Umbilical cord (tissue), 2 donors: Measurements from ENCODE around the gene PRSS1. TPM values are rescaled to one million over a fixed set of nuclear protein-coding genes. Genes with fewer than 3 reads are reported as not detected.
"Not testable (repeated sequence)": the region's sequence is repeated elsewhere in the genome, so short reads cannot be mapped to it uniquely, and the experiment has no call there.

ENCODE experiments used
- DNase-seq: peaks from one replicate; pipeline ENCODE4 v3.0.0-alpha.2; 2015; ENCODE audit warnings: low spot score
- total RNA-seq: library from RNA; depleted of rRNA; stranded (reverse); fragments of >200 nt; gene quantifications from one replicate; pipeline ENCODE4 v1.2.3, GENCODE V29; 2014; ENCODE audit warnings: low replicate concordance; ENCODE audit not compliant: insufficient read depth

PRSS1 gene
- 2.4 TPM for total RNA-seq

DNA sequence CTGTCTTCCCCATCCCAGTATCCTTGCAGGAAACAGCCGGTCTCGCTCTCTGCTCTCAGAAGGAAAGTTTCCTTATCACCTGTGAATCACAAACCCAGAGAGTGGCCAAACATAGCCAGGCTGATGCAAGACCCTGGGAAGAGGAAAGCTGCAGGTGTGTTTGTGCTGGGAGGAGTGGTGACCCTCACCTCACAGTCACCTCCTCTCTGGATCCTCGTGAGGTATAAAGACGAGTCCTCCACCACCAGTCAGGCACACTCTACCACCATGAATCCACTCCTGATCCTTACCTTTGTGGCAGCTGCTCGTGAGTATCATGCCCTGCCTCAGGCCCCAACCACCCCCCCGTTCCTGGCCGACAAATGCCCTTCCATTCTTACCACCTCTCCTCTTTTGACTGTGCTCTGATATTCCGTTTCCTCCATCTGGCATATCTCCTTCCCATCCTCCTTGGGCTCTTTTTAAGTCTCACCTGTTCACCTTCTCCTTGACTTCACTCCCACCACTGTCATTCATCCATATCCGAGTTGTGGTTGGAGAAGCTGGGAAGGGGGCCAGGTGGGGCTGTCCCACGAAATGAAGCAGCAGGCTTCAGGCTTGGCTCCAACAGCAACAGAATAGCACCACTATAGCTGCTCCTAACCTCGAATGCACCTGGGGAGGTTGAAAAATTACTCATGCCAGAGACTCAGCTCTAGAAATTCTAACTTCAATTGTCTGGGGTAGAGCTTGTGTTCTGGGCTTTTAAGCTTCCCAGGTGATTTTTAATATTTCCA is at the start of gene PRSS1:
PRSS1 (plus strand) TSS at position 255 of the 776 bp plus-strand sequence; CDS start at position 268, 13 bp downstream.
- no peak for DNase-seq

DNA sequence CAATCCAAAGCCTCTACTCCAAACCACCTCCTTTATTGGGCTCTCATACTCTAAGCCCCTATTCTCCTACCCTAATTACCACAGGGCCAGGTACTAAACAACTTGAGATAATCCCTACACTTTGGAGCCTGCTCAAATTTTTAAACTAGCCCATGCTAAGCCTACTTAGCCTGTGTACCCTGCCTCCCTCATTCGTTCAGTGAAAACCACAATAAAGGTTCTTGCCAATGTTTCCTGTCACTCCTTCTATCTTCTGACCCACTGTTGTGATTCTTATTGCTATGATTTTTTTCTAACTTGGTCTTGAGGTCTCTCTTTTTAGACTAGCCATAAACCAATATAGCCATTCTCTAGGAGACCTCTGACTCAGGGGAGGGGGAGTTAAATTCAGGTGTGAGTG is 48.3 kb upstream of the PRSS1 start:
- not testable (repeated sequence) for DNase-seq

DNA sequence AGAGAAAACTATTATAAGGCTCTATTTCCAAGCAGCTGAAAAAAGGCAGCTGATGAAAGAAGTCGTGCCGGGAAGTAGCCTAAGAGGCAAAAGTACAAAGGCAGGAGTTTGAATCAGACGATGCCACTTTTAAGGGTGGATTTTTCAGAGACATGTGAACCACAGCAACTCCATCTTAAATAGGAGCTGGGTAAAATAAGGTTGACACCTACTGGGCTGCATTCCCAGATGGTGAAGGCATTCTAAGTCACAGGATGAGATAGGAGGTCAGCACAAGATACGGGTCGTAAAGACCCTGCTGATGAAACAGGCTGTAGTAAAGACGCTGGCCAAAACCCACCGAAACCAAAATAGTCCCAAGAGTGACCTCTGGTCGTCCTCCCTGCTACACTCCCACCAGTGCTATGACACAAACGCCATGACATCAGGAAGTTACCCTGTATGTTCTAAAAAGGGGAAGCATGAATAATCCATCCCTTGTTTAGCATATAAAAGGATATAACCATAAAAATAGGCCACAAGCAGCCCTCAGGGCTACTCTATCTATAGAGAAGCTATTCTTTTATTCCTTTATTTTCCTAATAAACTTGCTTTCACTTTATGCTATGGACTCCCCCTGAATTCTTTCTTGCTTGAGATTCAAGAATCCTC is 45.5 kb upstream of the PRSS1 start:
- no peak for DNase-seq

DNA sequence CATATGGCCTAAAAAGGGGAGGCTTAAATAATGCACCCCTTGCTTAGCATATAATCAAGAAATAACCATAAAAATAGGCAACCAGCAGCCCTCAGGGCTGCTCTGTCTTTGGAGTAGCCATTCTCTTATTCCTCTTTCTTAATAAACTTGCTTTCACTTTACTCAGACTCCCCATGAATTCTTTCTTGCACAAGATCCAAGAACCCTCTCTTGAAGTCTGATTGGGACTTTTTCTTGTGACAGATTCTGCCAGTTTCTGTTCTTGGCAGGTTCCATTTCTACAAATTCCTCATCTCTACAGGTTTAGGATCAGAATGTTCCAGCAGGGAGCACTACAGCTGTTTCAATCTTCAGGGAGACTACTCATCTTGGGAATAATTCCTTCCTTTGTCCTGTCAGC is 40.5 kb upstream of the PRSS1 start:
- not testable (repeated sequence) for DNase-seq

DNA sequence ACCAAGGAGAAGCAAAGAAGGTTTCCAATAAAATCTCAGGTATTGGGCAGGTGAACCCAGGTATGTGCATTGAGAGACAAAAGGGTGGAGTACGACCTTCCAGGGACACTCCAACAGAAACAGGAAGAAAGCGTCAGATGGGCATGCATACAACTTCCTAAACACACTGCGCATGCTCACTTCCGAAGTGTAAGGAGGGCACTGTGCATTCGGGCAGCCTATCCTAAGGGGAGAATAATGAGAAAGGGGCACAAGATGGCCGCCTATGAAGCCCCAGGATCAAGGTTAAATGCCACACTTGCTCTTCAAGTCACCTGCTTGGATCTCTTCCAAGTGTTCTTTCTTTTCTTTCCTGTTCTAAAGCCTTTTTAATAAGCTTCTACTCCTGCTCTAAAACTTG is 39.4 kb upstream of the PRSS1 start:
- DNase-seq: no peak

DNA sequence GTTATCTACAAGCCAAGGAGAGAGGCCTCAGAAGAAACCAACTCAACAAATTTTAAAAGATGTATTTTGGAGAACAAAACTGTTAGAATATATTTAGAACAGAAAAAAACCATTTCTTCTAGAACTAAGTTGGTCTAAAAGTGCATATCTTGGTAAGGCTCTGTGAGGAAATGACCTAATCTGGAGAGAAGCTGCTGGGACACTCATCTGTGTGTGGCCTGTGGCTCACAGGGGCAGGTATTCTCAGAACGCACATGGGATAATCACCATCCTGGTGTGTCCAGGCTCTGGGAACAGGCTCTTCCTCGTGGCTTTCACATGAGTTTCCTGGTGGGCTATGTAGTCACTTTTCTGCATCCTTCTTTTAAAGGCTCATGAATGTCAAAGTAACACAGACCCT is 38.1 kb upstream of the PRSS1 start:
- no peak for DNase-seq

DNA sequence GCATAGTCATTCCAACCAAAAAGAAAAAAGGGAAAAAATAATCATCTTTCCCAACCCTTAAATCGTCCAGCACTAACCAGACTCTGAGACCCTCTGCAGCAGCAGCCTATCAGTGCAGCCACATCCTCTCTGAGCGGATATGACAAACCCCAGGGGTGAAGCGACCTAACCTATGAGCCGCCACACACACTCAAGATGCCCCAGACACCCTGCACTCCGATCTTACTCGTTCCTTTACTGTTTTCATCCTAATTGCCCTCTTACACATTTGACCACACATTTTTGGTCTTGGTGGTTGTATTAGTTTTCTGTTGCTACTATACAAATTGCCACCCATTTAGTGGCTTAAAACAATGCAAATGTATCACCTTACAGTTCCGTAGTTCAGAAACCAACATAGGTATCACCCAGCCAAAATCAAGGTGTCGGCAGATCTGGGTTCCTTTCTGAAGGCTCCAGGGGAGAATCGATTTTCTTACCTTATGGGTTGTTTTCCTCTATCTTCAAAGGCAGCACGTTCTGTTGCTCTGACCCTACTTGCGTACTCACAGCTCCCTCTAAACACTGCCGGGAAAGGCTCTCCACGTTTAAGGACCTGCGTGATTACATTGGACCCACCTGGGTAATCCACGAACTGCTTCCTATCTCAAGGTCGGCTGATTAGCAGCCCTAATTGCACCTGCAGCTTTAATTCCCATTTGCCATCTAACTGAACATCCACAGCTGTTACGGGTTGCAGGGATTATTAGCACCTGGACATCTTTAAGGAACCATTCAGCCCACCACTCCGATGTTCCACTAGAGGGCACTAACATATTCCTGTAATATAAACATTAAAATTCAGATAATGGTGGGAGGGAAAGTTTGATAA is 37.3 kb upstream of the PRSS1 start:
- DNase-seq: no peak

DNA sequence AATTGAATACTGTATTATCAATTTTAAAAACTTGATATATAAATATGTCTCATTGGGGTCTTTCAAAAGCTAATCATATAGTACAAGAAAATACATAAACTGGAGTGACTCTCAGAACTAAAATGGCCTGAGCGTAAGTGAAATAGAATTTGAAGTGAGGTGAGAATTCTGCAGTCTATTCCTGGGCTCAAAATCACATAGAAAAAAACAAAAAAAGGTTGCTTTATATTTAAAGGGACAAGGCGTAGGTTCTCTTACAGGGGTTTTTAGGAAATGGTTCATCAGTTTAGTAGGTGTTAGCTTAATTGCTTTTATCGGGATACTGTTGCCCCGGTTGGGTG is 36.7 kb upstream of the PRSS1 start:
- DNase-seq: no peak

DNA sequence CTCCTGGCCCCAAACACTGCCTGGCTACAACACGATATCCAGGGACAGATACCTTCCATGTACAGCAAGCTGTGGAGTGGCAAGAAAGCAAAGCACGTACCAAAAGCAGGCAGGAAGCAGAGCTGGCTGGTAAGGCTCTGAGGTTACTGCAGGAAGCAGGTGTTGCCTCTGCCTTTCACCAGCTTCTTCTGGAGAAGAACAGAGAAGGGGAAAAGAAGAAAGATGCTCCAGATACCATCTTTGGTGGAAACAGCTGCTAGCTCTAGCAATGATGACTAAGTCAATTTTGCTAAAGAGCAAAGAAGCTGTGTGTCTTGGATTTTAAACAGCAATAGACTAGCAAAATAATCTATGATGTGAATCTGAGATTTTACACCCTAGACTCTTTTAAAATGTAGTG is 34.9 kb upstream of the PRSS1 start:
- no peak for DNase-seq

DNA sequence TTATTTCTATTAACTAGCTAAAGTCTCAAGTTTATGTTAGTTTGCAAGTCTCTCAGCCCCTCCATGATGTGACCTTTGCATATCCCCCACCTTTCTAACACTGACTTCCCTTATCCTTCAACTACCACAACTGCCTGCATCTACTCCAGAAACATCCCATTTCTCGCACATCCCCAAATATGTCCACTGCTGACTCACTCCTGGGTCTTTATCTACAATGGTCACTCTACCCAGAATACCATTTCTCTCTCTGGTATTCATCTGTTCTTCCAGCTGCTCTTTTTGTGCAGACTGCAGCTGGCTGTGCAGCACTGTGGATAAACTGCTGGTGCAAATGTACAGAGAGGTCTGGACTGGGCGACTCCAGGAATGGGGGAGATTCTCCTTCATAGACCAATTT is 32.7 kb upstream of the PRSS1 start:
- DNase-seq: no peak

DNA sequence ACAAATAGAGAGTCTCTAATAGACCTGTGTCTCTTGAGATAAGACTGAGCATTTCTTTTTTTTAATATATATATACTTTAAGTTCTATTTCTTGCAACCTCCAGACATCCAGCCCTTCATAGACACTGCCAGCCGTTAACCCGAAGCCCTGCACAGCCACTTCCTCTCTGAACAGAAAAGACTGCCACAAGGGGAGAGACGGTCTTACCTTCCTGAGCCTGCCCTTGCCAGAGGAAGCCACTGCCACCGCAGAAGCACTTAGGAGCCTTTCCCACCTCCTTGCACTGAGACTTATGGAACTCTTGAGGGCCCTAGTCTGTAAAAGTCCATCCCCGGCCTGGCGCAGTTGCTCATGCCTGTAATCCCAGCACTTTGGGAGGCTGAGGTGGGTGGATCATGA is 31.8 kb upstream of the PRSS1 start:
- no peak for DNase-seq

DNA sequence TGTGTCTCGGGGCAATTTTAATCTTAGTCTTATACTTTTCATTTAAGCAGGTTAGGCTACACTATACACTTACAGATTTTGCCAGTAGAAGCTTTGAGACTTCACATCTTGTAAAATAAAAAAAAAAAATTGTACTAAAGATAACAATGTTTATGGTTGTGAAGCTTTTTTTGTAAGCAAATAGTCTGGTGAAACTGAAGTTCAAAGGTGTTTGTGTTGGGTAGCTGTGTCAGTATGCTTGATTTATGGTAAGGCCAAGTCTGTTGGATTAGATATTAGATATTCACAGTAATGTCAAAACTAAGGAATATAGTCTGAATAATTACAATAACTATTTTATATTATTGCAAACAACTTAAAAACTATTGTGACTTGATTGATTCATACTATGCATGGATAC is 31.0 kb upstream of the PRSS1 start:
- DNase-seq: no peak

DNA sequence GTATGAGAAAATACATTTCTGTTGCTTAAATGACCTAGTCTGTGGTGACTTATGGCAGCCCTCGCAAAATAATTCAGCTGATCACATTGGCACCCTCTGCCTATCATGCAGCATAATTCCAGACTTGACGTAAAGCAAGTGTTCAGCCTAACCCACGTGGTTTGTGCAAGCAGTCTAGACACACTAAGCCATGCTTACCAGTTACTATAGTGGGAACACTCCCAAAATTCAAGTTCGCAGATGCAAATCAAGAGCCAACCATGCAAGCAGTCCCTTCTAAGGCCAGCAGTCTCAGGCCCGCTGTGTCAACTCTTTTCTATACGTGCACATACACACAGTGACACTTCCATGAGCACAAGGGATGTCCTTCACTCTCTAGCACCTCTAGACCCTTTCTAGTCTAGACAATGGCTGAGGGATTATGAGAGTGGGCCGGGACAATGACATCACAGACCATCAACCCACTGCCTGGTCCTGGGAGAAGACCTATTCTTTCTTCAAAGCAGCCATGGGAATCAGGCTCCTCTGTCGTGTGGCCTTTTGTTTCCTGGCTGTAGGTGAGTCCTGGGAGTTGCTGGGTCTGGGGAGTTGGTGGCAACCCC is 29.0 kb upstream of the PRSS1 start:
- no peak for DNase-seq

DNA sequence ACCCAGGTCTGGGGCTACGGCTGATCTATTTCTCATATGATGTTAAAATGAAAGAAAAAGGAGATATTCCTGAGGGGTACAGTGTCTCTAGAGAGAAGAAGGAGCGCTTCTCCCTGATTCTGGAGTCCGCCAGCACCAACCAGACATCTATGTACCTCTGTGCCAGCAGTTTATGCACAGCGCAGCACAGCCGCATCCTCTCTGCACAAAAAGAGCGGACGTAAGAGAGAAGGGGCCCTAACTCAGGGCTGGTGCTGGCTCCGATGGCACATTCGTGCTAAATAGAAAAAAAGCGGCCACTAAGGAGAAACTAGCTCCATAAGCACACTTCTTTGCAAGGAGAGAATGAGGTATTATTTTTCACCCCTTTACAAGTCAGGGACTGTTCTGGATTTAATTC is 28.3 kb upstream of the PRSS1 start:
- DNase-seq: no peak

DNA sequence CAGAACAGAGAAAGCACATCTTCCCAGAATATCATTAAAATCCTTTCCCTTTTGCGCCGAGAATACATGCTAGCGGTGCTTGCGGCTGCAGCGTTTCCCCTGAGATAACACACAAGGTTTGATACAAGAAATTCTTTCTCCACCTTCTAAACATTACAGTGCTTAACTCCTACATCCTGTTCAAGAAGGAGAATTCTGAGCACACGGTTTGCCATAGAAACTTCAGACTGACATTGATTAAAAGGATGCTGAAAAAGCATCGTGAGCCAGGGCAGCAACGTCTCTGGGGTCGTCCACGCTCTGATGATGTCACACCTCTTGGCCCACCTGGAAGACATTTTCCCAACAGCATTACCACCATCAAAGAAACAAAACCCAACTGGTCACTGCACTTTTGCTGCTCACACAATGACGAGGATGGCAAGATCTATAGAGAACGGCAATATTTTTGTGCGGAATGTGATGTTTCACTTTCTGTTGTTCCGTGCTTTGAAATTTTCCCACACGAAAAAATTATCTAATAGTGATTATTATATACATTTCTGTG is 27.0 kb upstream of the PRSS1 start:
- no peak for DNase-seq

DNA sequence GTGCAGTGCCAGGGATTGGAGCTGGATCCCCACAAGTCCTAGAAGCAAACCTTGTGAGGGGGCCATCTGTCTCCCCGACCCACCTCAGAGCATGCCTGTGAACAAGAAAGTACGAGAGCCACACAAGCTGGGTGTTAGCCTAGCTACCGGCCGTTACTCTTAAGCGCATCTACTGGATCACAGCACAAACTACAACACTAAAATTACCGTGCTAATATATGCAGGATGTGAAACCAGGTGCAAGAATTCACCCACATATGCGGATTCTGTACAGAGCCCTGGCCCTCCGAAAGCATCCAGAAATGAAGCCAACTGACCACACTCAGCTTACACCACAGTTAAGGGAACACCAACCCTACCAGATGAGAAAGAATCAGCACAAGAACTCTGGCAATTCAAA is 16.0 kb upstream of the PRSS1 start:
- DNase-seq: no peak

DNA sequence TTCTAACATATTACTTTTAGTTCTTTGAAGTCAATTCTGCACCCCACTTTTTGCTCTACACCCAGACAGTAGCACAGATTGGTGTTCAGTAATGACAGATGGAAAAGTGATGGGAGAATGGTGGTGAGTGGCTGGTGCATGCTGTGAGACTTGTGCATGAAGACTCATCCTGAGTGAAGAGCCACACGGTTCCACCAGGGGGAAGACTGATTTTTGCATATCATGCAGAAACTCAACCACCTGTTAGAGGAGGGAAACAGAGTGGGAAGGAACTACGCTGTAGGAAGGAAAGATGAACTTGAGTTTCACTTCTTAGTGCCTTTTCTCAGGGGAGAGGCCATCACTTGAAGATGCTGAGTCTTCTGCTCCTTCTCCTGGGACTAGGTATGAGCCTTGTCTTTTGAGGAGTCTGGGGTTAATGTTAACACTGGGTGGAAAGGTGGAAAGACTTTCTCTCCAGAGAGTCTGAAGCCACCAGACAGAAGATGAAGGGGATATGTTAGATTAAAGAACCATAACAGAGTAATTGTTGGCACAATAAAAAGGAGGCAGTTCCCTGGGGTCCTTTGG is 9.3 kb upstream of the PRSS1 start:
- no peak for DNase-seq

DNA sequence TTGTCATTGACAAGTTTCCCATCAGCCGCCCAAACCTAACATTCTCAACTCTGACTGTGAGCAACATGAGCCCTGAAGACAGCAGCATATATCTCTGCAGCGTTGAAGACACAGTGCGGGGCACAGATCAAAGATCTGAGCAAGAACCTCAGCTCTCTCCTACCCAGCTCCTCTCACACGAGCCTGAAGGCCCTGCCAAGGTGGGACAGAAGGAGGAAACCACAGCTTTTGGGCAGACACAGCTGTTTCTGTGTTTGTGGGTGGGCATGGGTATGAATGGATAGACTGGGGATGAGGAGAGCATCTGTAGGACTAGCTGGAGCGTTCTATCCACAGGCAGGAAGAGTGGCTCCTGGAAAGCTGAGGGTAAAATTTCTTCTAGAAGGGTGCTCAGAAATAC is 8.5 kb upstream of the PRSS1 start:
- DNase-seq: no peak

DNA sequence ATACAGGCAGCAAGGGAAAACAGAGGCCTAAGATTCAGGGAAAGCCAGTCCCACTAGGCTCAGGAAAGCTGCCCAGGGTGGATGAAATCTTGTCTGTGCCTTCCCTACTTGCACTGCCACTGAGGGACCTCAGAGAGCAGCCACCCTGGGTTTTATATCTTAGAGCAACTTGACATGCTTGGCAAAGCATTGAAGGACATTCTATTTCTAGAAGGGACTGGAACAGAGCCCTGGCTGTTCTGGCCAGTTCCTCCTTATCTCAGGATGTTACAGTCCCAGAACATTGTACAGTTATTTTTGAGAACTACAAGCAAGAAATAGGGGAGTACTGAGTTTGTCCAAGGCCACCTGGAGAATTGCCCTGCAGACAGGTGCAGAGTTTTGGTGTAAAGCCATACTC is 7.3 kb upstream of the PRSS1 start:
- DNase-seq: not testable (repeated sequence)

DNA sequence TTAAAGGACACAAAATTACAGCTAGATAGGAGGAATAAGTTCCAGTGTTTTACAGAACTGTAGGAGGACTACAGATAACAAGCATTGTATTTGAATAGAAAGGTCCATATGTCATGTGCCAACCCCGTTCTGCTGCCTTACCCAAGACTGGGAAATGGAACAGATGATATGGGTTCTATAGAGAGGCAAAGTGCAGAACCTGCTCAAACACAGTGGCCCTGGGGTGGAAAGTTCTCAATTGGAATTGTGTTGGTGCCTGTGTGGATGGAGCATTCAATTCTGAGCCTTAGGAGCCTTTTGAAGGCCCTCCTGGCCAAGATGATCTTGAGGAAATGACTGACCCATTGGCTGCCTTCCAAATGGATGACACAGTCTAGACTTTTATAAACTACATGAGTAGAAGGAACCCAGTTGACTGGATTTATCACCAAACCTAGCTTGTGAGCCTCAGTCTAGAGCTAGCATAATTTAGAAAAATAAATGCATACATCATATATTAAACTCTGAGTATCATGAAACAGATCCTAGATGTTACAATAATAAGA is 4.1 kb upstream of the PRSS1 start:
- no peak for DNase-seq

DNA sequence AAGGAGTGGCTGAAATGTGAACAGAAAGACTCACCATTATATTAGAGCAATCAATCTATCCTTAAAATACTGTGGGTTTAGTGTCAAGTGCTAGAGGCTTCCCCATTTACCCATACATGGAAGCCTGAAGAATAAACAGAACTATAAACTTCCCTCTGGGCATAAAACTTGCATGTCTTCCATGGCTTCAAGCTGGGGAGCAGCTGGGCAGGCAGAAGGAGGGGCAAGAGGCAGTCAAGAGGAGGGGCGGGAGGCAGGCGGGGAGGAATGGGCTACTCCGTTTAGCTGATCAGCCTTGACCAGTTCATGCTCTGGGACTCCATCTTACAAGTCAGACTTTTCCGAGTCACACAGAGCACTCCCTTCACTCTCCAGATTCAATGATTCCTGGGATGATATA is 3.5 kb upstream of the PRSS1 start:
- DNase-seq: no peak
